ENCODE results near the gene ZNF564.
"Not testable (repeated sequence)": the region's sequence is repeated elsewhere in the genome, so short reads cannot be mapped to it uniquely, and the experiment has no call there.

ZNF564 gene

GRCh38 chr19:12495002-12495802 is 56.1 kb downstream of the ZNF564 start:
- DNase-seq = peak; percentile 97

GRCh38 chr19:12494260-12494860 is 56.9 kb downstream of the ZNF564 start:
- no peak for DNase-seq

GRCh38 chr19:12486265-12486783 is 65.0 kb downstream of the ZNF564 start:
- not testable (repeated sequence) for DNase-seq

GRCh38 chr19:12485571-12485970 is 65.7 kb downstream of the ZNF564 start:
- no peak for DNase-seq

DNA sequence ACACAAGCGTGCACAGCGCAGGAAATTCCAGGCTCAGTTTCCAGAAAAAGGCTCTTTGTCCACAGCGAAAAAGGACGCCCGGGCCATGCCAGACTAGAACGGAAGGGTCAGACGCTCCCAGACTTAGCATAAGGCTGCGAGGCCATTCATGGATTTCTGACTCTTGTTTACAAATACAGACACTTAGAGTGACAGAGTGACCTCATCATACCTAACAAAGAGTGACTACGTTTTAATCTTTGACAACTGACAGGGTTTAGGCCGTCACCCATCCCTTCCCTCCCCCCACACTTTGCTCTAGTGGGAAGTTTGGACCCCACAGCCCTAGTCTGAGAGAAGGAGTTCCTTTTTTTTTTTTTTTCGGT is 66.2 kb downstream of the ZNF564 start:
- DNase-seq = no peak

- peak; percentile 90 for DNase-seq
These were observed 66.8 kb downstream of the ZNF564 start, which contains the start of gene ZNF709 for GRCh38 chr19:12484371-12485051. TSS of gene ZNF709 (minus strand) at chr19:12484816. CDS start at chr19:12484657, 159 bp downstream.

DNA sequence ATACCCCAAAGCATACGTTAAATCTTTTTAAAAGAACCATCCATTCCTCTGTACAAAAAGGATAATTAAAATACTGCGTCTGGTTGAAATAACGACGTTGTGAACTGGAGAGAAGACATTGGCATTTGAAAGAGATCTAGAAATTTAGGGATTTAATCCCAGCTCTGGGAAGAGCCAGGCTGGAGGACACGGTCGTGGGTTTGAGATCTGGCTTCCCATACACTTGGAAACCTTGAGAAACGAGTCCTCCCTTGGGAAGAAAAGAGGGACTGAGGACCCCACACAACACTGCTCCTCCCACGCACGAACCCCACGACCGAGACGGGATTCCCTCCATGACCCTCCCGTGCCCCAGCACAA is 67.3 kb downstream of the ZNF564 start:
- DNase-seq = no peak

- DNase-seq = no peak
These were observed 68.8 kb downstream of the ZNF564 start for GRCh38 chr19:12482509-12482886.

- DNase-seq = no peak
These were observed 69.3 kb downstream of the ZNF564 start for GRCh38 chr19:12481781-12482508.

- DNase-seq = no peak
These were observed 72.9 kb downstream of the ZNF564 start for GRCh38 chr19:12478234-12478941.

Data from stimulated activated CD4-positive, alpha-beta T cell treated with anti-CD3 and anti-CD28 coated beads, Interleukin-4, amount 100 ng/mL, for 24 hours (primary cell).